ENCODE measurements around the gene RGS14.
"Not testable (repeated sequence)": the region's sequence is repeated elsewhere in the genome, so short reads cannot be mapped to it uniquely, and the experiment has no call there.

Gene RGS14

GRCh38 chr5:177367323-177367848, 9.7 kb downstream of the RGS14 start:
- no peak for DNase-seq

GRCh38 chr5:177367981-177368868, 10.5 kb downstream of the RGS14 start:
- no peak for DNase-seq

GRCh38 chr5:177368869-177369644, 11.3 kb downstream of the RGS14 start:
- peak; percentile 22 for DNase-seq

- DNase-seq = no peak
These were observed 12.1 kb downstream of the RGS14 start for GRCh38 chr5:177369645-177370440.

GRCh38 chr5:177370488-177371119, 12.9 kb downstream of the RGS14 start:
- peak; percentile 84 for DNase-seq

GRCh38 chr5:177371120-177372033, 13.7 kb downstream of the RGS14 start:
- no peak for DNase-seq

- no peak for DNase-seq
These were observed 14.5 kb downstream of the RGS14 start for GRCh38 chr5:177372034-177372896.

GRCh38 chr5:177372910-177373309, 15.2 kb downstream of the RGS14 start:
- DNase-seq = no peak

- no peak for DNase-seq
These were observed 16.1 kb downstream of the RGS14 start for GRCh38 chr5:177373806-177374205.

GRCh38 chr5:177374211-177374610, 16.5 kb downstream of the RGS14 start:
- DNase-seq = no peak

GRCh38 chr5:177375516-177375915, 17.8 kb downstream of the RGS14 start:
- DNase-seq = not testable (repeated sequence)

GRCh38 chr5:177376107-177376506, 18.4 kb downstream of the RGS14 start:
- no peak for DNase-seq

GRCh38 chr5:177377851-177378776, 20.4 kb downstream of the RGS14 start:
- DNase-seq = no peak

GRCh38 chr5:177378884-177379883, 21.5 kb downstream of the RGS14 start:
- peak; percentile 88 for DNase-seq

GRCh38 chr5:177380805-177381126, 23.0 kb downstream of the RGS14 start:
- no peak for DNase-seq

GRCh38 chr5:177382423-177383029, 24.8 kb downstream of the RGS14 start:
- peak; percentile 19 for DNase-seq

- no peak for DNase-seq
These were observed 25.5 kb downstream of the RGS14 start for GRCh38 chr5:177383181-177383580.
